Purkinje cell (primary cell): ENCODE results near the gene ITPR2. TPM values are rescaled to one million over a fixed set of nuclear protein-coding genes. Genes with fewer than 3 reads are reported as not detected.

Experiments
- polyA plus RNA-seq: library from polyadenylated mRNA; unstranded; fragments of >200 nt; fragmentation: Nextera tagmentation; gene quantifications from 2 replicates; pipeline ENCODE4 v1.2.1, GENCODE V29; 2014

The ITPR2 gene
- polyA plus RNA-seq: 9.3 and 10.9 TPM in 2 replicates

GRCh38 chr12:26832822-26833742 lies at the start of gene ITPR2:
Gene ITPR2 (minus strand): TSS chr12:26833194. CDS start chr12:26832781, 413 bp downstream.

Other genes starting within 250 kb of the ITPR2 start
- gene INTS13, start 104.8 kb upstream of the ITPR2 start, polyA plus RNA-seq: 12.1 and 27.9 TPM in 2 replicates
- 20.9 and 34.8 TPM in 2 replicates for gene FGFR1OP2, start 105.3 kb upstream of the ITPR2 start, polyA plus RNA-seq
- 37.3 and 45.4 TPM in 2 replicates for gene TM7SF3, start 181.2 kb upstream of the ITPR2 start, polyA plus RNA-seq
- gene MED21, start 189.4 kb upstream of the ITPR2 start, polyA plus RNA-seq: 44.3 and 53.7 TPM in 2 replicates
- 0.27 TPM in 1 of 2 replicates, not detected in the other for gene C12orf71, start 249.4 kb upstream of the ITPR2 start, polyA plus RNA-seq